Glomerular endothelial cell (primary cell): ENCODE results near the gene TOP1. TPM values are rescaled to one million over a fixed set of nuclear protein-coding genes. Genes with fewer than 3 reads are reported as not detected.

ENCODE experiments used
- total RNA-seq: library from RNA; depleted of rRNA; stranded (reverse); fragments of >200 nt; gene quantifications from 2 replicates; pipeline ENCODE4 v1.2.3, GENCODE V29; 2015

The TOP1 gene
- total RNA-seq, 1 donor from 2014 or later = 42.1 TPM

Other genes with a start within 250 kb of the TOP1 start
- 121 and 261 TPM in 2 replicates for gene PLCG1, start 108.7 kb downstream of the TOP1 start, total RNA-seq